ENCODE measurements around the gene CRACR2A.

CRACR2A gene

DNA sequence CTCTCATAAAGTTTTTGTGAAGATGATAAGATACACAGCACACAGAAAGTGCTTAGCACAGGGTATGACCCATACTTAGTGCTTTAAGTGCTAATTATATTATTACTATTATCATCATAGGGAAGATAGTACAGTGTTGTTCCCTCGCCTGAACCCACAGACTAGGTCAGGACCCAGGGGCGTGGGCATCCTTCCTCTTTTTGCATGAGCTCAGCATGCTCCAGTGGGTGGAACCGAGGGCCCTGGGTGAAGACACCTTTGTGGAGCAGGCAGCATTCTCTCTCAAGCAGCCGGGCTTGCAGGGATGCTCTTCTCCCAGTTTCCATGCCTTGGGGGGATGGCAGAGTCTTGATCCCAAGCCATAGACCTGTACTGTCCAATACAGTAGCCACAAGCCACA, 34.8 kb downstream of the CRACR2A start:
- H3K4me3 ChIP-seq (replicated peaks; ENCODE audit: low read depth, low read length): no peak overlapping the region
- no peak for DNase-seq (ENCODE audit: extremely low read depth, low read depth)
- TF ChIP-seq, protein P1, sequence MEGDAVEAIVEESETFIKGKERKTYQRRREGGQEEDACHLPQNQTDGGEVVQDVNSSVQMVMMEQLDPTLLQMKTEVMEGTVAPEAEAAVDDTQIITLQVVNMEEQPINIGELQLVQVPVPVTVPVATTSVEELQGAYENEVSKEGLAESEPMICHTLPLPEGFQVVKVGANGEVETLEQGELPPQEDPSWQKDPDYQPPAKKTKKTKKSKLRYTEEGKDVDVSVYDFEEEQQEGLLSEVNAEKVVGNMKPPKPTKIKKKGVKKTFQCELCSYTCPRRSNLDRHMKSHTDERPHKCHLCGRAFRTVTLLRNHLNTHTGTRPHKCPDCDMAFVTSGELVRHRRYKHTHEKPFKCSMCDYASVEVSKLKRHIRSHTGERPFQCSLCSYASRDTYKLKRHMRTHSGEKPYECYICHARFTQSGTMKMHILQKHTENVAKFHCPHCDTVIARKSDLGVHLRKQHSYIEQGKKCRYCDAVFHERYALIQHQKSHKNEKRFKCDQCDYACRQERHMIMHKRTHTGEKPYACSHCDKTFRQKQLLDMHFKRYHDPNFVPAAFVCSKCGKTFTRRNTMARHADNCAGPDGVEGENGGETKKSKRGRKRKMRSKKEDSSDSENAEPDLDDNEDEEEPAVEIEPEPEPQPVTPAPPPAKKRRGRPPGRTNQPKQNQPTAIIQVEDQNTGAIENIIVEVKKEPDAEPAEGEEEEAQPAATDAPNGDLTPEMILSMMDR (IDR thresholded peaks at IDR 0.05; ENCODE audit: low read depth, low read length, missing control alignments): no peak

DNA sequence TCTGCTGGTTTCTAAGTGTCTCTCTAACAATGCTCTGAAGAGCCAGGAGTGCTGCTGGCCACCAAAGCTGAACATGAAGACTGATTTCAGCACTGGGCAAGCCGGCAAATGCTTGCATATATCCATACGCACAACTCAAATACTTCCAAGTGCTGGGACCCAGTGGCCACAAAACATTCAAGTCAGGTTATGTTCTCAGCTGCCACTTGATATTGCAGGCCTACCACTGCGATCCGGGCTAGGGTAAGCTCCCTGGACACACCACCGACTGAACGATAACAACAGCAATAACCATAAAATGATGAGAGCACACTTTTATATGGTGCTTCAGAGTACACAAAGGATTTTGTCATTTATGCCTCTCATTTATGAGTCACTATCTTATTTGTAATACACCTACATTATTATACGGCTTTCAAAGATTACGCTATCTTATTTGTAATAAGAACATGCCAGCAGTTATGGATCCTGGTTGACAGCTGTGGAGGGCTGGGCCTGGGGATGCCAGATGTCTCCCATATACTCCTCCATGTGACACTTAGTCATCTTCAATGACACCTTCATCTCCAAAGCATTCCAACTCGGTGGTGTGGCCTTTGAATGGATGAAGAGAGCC, 35.5 kb downstream of the CRACR2A start:
- TF ChIP-seq, protein P1 (IDR thresholded peaks at IDR 0.05; ENCODE audit: low read depth, low read length, missing control alignments): no peak
- DNase-seq (ENCODE audit: extremely low read depth, low read depth): no peak
- H3K4me3 ChIP-seq (replicated peaks; ENCODE audit: low read depth, low read length): no peak overlapping the region

DNA sequence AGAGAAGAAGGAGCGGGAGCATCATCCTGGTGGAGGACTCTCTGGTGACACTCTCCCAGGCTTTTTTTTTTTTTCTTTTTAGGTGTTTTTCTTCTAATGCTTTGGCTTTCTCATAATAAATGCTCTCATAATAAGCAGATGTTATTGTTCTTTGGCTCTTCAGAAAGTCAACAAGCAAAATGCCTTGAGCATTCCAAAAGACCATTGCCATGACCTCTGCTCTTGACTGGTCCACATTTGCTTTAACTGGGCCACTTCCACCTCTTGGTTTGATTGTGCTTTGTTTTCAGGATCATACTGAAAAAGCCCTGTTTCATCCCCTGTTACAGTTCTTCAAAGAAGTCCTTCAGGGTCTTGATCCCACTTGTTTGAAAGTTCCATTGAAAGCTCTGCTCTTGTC, 36.9 kb downstream of the CRACR2A start:
- TF ChIP-seq, protein P1 (IDR thresholded peaks at IDR 0.05; ENCODE audit: low read depth, low read length, missing control alignments): no peak
- H3K4me3 ChIP-seq (replicated peaks; ENCODE audit: low read depth, low read length): no peak overlapping the region
- DNase-seq (ENCODE audit: extremely low read depth, low read depth): no peak

DNA sequence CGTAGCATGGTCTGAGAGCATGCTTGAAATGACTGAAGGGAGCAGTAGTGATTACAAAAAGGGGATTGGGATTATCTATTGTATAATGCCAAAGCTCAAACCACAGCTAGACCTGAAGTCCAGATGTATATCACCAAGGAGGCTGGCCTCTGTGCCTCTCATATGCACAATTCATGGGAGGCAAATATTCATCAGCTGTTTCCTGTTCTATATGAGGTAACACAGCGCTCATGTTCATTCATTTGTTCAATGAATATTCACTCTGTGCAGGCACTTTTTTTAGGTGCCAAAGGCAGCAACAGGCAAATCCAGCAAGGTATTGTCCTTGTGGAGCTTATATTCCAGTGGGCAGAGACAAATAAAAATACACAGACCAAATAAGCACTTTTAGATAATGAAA, 39.0 kb downstream of the CRACR2A start:
- TF ChIP-seq, protein P1 (IDR thresholded peaks at IDR 0.05; ENCODE audit: low read depth, low read length, missing control alignments): no peak
- no peak for DNase-seq (ENCODE audit: extremely low read depth, low read depth)
- H3K4me3 ChIP-seq (replicated peaks; ENCODE audit: low read depth, low read length): no peak overlapping the region

DNA sequence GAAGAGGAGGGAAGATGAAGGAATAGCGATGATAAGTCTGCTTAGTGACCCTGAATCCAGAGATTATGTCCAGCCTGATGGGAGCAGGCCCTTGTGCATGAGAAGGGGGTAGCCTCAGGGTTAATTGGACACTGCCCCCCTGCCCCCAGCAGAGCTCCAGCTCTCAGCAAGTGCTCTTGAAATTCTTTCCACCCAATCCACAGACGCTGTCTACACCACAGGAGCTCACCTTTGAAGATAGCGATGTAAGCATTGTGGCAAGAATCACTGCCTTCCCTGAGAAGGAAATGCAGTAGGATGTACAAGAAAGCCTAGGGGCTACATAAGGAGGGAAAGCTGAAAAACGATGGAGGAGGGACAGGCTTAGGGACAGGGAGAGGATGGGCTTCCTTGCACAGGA, 39.4 kb downstream of the CRACR2A start:
- DNase-seq (ENCODE audit: extremely low read depth, low read depth): no peak

DNA sequence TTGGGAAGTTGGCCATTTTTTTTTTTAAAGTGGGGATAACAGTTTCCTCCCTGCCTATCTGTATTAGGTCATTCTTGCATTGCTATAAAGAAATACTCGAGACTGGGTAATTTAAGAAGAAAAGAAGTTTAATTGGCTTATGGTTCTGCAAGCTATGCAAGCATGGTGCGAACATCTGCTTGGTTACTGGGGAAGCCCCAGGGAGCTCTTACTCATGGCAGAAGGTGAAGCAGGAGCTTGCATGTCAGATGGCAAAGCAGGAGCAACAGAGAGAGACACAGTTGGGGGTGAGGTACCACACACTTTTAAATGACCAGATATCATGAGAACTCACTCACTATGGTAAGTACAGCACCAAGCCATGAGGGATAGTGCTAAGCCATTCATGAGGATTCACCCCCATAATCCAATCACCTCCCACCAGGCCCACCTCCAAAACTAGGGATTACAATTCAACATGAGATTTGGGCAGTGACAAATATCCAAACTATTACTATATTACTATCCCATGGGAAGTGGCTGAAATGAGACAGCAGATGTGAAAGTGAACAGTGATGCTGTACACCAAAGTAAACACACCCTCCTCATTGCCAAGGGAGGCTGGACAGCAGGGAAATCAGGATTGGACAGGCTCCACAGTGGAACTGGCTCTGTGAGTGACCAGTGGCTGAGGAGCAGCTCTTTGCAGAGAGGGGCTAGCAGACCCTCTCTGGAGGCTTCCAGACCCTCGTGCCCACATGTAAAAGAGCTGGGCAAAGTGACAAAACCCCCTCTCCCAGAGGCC, 40.5 kb downstream of the CRACR2A start:
- no peak for DNase-seq (ENCODE audit: extremely low read depth, low read depth)
- H3K4me3 ChIP-seq (replicated peaks; ENCODE audit: low read depth, low read length): no peak overlapping the region
- TF ChIP-seq, protein P1 (IDR thresholded peaks at IDR 0.05; ENCODE audit: low read depth, low read length, missing control alignments): no peak

More for the DNA sequence above, 39.4 kb downstream of the CRACR2A start:
- H3K4me3 ChIP-seq (replicated peaks; ENCODE audit: low read depth, low read length): no peak overlapping the region
- TF ChIP-seq, protein P1 (IDR thresholded peaks at IDR 0.05; ENCODE audit: low read depth, low read length, missing control alignments): no peak
